HG03442 (cell line): ENCODE data around the gene PDE4DIP.
"Not testable (repeated sequence)": the region's sequence is repeated elsewhere in the genome, so short reads cannot be mapped to it uniquely, and the experiment has no call there.

Experiments used
- ATAC-seq: cut with Tn5 transposase; IDR thresholded peaks from one replicate; pipeline ENCODE4 v1.9.1; 2021; ENCODE audit warnings: mild to moderate bottlenecking, moderate library complexity; ENCODE audit not compliant: unreplicated experiment

PDE4DIP gene

GRCh38 chr1:148868924-148869633 is 24.9 kb downstream of the PDE4DIP start:
- not testable (repeated sequence) for ATAC-seq

- not testable (repeated sequence) for ATAC-seq
Observed at GRCh38 chr1:148869634-148869961, 25.4 kb downstream of the PDE4DIP start.

DNA sequence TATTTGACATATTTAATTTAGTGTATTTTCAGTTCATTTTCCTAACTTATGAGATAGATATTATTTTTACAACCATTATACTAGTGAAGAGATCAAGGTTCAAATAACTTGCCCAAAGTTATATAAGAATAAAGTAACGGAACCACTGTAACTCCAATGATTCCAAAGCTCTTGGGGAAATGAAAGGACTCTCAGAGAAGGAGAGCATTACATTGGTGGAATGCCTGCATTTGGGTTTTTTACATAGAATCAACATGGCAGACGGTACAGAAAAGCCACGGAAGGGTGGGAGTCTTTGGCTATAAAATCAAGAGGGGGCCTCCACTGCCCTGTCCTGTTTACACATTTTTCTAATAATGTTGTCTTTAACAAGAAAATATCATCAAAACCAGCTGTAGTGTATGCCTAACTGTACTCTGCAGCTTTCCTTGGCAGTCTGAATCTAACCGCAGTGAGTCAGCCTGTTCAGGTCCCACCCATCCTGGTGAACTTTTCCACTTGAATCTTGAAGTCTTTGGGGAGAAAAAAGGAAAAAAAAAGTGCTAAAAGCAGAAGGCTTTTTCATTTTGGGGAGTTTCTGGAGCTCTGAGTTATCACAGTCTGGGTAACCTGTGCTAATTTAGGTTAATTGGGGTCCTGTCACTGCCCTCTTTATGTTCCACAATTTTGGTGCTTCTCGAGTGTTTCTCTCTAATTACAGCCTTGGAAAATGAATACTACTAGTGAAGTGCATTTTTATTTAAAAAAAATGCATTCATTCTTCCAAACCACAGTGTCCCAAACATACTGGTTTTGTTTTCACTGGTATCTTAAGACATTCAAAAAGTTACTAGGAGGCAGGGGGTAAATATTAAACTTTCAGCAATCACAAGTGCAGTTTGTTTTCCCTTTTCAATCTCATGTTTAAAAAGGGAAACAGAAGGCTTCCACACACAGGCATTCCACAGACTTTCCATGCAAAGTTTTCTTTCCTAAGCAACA is 30.5 kb downstream of the PDE4DIP start:
- ATAC-seq = not testable (repeated sequence)

- ATAC-seq = not testable (repeated sequence)
Observed at GRCh38 chr1:148879812-148880416, 35.7 kb downstream of the PDE4DIP start.

- not testable (repeated sequence) for ATAC-seq
Observed at GRCh38 chr1:148881261-148881660, 37.0 kb downstream of the PDE4DIP start.

- not testable (repeated sequence) for ATAC-seq
Observed at GRCh38 chr1:148885219-148885618, 41.0 kb downstream of the PDE4DIP start.

GRCh38 chr1:148886293-148886692 is 42.1 kb downstream of the PDE4DIP start:
- ATAC-seq = not testable (repeated sequence)

- ATAC-seq = not testable (repeated sequence)
Observed at GRCh38 chr1:148888597-148888996, 44.4 kb downstream of the PDE4DIP start.

DNA sequence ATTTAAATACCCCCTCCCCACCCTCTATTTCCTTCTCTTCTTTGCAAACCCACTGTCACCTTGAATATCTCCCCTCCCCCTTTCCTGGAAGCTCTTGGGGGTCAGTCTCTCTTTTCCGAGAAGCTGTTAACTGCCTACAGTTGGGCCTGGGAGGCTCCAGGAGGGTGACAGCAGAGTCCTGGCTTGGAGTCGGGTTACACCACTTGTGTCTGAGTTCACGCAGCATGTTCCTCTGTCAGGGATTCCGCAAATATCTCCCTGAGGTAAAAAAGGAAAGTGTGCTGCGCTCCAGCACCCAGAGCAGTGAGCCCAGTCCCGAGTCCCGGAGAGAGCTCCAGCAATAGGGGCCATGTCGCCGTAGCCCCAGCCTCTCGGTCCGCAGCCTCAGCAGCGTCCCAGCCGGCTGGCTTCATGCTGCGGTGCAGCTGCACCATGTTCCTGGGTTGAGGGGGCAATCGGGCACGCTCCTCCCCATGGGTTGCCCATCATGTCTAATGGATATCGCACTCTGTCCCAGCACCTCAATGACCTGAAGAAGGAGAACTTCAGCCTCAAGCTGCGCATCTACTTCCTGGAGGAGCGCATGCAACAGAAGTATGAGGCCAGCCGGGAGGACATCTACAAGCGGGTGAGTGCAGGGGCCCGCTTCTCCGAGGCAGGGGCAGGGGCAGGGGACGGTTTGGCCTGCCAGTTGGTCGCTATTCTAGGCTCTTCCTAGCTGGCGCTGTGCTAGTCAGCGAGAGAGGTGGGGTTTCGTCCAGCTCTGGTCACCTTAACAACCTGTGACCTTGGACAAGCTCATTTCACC is 45.2 kb downstream of the PDE4DIP start:
- not testable (repeated sequence) for ATAC-seq

DNA sequence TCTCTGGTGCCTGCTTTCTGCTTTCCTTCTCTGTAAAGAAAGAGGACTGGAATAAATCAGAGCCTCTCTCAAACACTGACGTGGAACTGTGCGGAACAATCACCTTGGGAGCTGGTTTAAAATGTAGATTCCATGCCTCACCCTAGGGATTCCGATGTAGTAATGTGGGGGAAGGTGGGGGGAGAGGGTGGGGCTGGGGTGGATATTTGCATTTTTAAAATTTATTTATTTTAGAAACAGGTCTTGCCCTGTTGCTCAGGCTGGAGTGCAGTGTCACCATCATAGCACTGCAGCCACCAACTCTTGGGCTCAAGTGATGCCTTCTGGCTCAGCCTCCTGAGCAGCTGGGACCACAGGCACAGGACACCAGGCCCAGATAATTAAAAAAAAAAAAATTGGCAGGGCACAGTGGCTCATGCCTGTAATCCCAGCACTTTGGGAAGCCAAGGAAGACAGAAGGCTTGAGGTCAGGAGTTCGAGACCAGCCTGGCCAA is 45.9 kb downstream of the PDE4DIP start:
- ATAC-seq = not testable (repeated sequence)

GRCh38 chr1:148894360-148895352 is 50.4 kb downstream of the PDE4DIP start:
- ATAC-seq = not testable (repeated sequence)

- ATAC-seq = not testable (repeated sequence)
Observed at GRCh38 chr1:148900026-148900425, 55.8 kb downstream of the PDE4DIP start.

DNA sequence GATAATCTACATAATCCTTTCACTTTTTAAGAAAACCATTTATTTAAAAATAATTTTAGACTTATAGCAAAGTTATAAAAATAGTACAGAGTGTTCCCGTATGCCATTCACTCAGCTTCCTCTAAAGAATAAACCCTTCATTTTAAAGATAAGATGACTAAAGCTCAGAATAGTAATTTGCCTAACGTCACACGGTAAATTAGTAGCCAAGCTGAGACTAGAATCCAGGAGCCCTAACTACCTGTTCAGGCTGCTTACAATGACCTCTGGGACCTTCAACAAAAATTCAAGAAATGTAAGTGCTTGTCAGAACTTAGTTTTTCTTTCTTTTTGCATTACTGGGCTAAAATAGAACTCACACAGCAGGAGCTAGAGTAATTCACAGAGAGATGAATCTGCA is 56.5 kb downstream of the PDE4DIP start:
- not testable (repeated sequence) for ATAC-seq

DNA sequence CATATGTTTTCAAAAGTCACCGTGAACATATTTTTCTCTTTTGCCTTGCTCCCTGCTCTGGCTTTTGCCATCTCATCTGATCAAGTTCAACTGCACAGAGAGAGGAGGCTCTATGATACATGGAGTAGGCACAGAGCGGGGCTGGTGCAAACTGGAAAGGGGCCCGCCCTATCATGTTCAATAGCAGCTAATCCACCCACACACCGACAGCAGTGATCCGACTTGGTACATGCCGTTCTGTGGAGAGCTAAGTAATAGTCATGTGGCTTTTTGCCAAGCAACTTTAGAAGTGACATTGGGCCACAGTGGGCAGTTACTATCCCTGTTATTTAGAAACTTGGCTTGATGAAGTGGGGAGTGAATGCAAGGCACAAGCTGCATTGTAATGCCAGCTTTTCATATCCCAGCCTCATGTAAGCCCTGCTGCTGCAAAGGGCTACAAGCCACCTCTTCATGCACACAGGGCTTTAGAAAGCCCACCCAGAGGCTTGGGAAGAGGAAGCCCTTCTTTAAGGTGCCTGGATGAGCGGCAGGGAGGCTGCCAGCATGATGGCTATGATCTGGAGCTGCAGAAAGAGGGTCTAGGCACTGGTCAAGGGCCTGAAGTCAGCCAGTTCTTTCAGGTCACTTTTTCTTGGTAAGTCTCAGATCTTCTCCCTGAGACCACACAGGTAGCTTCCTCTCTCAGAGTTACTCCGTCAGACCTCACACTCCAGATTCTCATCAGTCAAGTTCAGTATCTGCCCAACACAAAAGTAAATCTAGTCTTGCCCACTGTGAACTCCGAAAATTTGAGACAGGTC is 57.1 kb downstream of the PDE4DIP start:
- ATAC-seq = not testable (repeated sequence)

DNA sequence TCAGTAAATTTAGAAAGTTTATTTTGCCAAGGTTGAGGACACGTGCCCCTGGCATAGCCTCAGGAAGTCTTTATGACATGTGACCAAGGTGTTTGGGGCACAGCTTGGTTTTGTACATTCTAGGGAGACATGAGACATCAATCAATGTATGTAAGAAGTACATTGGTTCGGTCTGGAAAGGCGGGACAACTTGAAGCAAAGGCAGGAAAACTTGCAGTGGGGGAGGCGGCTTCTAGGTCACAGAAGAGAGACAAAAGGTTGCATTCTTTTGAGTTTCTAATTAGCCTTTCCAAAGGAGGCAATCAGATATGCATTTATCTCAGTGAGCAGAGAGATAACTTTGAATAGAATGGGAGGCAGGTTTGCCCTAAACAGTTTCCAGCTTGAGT is 57.7 kb downstream of the PDE4DIP start:
- not testable (repeated sequence) for ATAC-seq

DNA sequence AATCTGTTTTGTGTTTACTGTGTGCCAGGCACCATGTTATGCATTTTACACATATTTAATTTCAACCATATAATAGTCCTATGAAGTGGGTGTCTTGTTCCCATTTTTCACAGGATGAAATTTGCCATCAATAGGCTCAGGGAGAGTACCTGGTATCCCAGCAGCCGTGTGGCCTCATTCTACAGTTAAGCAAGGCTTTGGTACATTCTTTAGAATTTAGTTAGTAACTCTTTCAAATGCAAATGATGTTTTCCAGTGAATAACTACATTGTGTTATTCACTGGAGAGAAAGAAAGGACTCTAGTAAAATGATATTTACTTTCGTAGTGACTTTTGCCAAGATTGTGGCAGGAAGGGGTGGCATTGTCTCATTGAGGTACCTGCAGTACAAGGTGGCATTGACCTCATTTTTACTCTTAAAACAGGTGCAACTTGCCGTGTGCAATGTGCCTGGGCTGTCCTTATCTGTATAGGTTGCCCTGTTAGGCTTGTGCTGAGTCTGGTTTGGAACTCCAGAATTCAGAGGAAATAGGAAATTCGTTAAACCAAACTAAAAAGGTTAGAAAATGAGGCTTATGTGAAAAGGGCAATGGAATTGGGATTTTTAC is 65.1 kb downstream of the PDE4DIP start:
- not testable (repeated sequence) for ATAC-seq

DNA sequence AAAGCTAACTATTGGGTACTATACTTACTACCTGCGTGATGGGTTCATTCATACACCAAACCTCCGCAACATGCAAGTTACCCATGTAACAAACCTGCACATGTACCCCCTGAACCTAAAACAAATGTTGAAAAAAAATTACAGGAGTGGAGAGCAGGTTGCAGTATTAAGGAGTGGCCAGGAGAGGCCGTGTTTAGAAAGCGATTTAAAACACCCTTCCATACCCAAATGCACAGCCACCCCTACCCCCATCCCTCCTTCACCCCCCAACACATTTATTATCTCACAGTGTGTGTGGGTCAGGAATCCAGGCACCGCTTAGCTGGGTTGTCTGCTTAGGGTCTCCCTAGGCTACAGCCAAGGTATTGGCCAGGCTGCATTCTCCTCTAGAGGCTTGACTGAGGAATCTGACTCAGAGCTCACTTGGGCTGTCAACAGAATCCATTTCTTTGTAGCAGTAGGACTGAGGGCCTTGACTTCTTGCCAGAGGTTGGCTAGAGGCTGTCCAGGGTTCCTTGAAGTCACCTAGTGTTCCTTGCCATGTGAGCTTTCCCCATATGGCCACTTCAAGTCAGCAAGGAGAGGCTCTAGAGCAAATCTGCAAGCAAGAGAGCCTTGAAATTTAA is 67.2 kb downstream of the PDE4DIP start:
- ATAC-seq = not testable (repeated sequence)
